Fibroblast of the aortic adventitia (primary cell): ENCODE data around the gene MAST2. TPM values are rescaled to one million over a fixed set of nuclear protein-coding genes. Genes with fewer than 3 reads are reported as not detected.

ENCODE experiments used
- DNase-seq: peaks from one replicate; pipeline ENCODE4 v3.0.0-alpha.2; 2010; ENCODE audit warnings: low read depth
- H3K4me3 ChIP-seq: 2 replicates; pipeline ENCODE4 v1.5.1; 2011; ENCODE audit warnings: low read depth, mild to moderate bottlenecking, control low read depth, low read length, moderate library complexity
- total RNA-seq: library from RNA; depleted of rRNA; stranded (reverse); fragments of >200 nt; gene quantifications from 2 replicates; pipeline ENCODE4 v1.2.3, GENCODE V29; 2012; ENCODE audit warnings: low replicate concordance
- TF ChIP-seq, protein P1 (sequence below): IDR thresholded peaks from 2 replicates; pipeline ENCODE4 v1.5.1; 2011; ENCODE audit warnings: mild to moderate bottlenecking, low read length, control low read depth, inconsistent platforms; ENCODE audit not compliant: insufficient read depth

MAST2 gene
- total RNA-seq, 1 donor = 28.3 TPM

GRCh38 chr1:45968941-45969666 lies 165.7 kb downstream of the MAST2 start:
- TF ChIP-seq, protein P1, sequence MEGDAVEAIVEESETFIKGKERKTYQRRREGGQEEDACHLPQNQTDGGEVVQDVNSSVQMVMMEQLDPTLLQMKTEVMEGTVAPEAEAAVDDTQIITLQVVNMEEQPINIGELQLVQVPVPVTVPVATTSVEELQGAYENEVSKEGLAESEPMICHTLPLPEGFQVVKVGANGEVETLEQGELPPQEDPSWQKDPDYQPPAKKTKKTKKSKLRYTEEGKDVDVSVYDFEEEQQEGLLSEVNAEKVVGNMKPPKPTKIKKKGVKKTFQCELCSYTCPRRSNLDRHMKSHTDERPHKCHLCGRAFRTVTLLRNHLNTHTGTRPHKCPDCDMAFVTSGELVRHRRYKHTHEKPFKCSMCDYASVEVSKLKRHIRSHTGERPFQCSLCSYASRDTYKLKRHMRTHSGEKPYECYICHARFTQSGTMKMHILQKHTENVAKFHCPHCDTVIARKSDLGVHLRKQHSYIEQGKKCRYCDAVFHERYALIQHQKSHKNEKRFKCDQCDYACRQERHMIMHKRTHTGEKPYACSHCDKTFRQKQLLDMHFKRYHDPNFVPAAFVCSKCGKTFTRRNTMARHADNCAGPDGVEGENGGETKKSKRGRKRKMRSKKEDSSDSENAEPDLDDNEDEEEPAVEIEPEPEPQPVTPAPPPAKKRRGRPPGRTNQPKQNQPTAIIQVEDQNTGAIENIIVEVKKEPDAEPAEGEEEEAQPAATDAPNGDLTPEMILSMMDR = no peak

GRCh38 chr1:45969866-45970265 lies 166.5 kb downstream of the MAST2 start:
- H3K4me3 ChIP-seq = no peak overlapping the region
- no peak for DNase-seq
- TF ChIP-seq, protein P1 = no peak

More at GRCh38 chr1:45968941-45969666, 165.7 kb downstream of the MAST2 start:
- DNase-seq = no peak
- no peak overlapping the region for H3K4me3 ChIP-seq

GRCh38 chr1:45971335-45971734 lies 167.9 kb downstream of the MAST2 start:
- H3K4me3 ChIP-seq = no peak overlapping the region
- TF ChIP-seq, protein P1 = no peak
- DNase-seq = no peak

DNA sequence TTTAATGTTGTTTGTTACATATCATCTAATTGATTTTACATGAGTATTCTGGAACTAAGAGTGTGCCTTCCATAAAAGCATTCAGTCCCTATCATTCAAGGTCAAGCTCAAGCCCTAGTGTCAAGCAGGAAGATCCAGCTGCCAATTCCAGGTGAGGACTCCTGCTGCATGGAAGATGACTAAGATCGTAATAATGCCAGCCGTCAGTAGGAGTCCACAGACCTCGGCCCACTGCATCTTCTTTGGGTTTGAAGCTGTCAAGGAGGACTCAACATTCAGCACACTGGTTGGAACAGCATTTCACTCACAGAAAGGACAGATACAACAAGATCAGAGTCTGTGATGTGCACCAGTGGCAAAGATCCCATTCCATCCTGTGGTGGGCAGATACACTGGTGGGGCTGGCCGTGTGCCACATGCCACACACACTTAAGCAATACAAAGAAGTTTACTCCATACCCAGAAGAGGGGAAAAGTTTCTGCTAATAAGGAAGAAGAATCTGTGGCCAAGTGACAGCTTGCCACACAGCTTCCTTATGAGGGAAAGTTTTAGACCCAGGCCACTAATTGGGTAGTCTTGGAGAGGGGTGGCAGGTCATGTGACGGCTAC lies 168.6 kb downstream of the MAST2 start:
- H3K4me3 ChIP-seq = no peak overlapping the region
- TF ChIP-seq, protein P1 = no peak
- no peak for DNase-seq

DNA sequence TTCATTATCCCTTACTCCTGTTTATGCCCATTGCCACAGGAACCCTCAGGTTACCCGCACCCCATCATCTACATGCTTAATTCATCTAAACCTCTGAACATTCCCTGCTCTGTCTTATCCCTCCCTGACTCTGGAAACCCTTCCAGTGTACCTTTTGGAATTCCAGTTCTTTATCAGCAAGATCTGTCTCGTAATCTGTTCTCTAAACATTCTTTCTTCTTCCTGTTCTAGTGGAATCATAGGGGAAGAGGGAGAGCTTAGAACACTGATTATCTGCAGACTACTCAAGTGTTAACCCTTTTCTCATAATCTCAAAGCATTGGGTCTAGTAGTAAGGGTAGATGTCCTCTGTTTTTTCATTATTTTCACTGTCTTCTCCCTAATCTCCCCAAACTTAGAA lies 169.2 kb downstream of the MAST2 start:
- TF ChIP-seq, protein P1 = no peak
- no peak overlapping the region for H3K4me3 ChIP-seq
- DNase-seq = no peak

DNA sequence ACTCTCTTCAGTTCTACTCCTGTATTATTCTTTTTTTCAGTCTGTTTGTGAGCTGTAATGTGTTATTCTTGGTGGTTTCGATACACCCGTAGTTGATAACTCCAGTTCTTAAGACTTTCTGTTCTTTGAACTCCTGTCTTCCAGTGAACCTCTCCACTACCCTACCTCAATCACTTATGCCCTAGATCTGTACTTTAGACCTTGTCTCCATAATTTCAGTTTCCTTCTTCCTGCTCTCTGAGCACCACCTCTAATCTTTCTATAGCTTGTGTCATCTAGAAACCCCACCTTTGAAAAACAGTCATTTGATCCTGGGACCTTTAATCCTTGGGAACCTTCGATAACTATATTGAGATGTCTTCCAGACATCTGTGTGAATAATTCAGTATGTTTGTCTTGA lies 169.7 kb downstream of the MAST2 start:
- no peak for DNase-seq
- TF ChIP-seq, protein P1 = no peak
- H3K4me3 ChIP-seq = no peak overlapping the region
